Testis (tissue), 2 donors: ENCODE measurements around the gene NCF2.

Experiments used
- POLR2A ChIP-seq: fragments of 450-650 bp; IDR thresholded peaks from one replicate; pipeline ENCODE4 v1.6.1; 2017; ENCODE audit warnings: antibody characterized with exemption, mild to moderate bottlenecking, moderate library complexity
- TF ChIP-seq, protein P1 (sequence below), 3 experiments: fragments of 450-650 bp in 2 of 3; fragments of 200-600 bp in 1 of 3; sonication (generic) in 1 of 3; IDR thresholded peaks; one replicate each; pipeline ENCODE4 v1.5.1; 2016 to 2019; ENCODE audit warnings: antibody characterized with exemption in 3 of 3, mild to moderate bottlenecking in 2 of 3, moderate library complexity in 1 of 3

DNA sequence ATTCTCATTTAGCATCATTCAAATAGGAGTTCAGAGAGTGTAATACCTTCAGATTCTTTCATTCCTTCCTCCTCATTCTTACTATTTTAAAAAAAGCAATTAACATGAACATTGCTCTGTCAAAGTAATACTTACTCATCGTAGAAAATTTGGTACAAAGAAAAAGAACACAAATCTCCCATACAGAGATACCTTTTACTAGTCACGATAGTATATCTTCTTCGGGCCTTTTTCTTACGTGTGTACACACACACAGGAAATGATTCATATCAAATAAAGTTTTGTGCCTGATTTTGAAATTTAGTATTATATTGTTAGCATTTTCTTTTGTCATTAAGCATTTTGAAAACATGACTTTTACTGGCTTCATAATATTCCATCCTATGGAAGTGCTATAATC is 52.9 kb downstream of the NCF2 start:
- TF ChIP-seq, protein P1, sequence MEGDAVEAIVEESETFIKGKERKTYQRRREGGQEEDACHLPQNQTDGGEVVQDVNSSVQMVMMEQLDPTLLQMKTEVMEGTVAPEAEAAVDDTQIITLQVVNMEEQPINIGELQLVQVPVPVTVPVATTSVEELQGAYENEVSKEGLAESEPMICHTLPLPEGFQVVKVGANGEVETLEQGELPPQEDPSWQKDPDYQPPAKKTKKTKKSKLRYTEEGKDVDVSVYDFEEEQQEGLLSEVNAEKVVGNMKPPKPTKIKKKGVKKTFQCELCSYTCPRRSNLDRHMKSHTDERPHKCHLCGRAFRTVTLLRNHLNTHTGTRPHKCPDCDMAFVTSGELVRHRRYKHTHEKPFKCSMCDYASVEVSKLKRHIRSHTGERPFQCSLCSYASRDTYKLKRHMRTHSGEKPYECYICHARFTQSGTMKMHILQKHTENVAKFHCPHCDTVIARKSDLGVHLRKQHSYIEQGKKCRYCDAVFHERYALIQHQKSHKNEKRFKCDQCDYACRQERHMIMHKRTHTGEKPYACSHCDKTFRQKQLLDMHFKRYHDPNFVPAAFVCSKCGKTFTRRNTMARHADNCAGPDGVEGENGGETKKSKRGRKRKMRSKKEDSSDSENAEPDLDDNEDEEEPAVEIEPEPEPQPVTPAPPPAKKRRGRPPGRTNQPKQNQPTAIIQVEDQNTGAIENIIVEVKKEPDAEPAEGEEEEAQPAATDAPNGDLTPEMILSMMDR (IDR thresholded peaks at IDR 0.05): no peak
- no peak for TF ChIP-seq POLR2A
